ENCODE results near the gene ENTREP3.

Gene ENTREP3

DNA sequence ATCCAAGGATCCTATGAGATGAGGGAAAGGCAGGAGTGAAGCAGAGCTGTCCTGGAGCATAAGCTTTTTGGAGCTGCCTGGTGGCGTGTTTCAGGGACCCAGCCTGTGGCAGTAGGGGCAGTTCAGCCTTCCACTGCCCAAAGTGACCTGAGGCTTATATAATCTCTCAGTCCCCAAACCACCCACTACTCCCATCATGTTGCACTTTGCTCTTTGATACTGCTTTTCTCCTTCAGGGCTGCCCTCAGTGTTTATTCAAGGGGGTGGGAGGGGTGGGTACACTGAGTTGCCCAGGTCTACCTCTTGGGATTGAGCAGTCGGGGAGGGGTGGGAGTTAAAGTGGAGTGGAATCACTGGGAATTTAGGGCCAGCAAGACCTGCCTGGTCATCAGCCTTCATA lies 31.3 kb upstream of the ENTREP3 start:
- TF ChIP-seq EZH2 (IDR thresholded peaks at IDR 0.05; ENCODE audit: borderline replicate concordance, low read depth, low read length, severe bottlenecking) = no peak
- TF ChIP-seq, protein P1, sequence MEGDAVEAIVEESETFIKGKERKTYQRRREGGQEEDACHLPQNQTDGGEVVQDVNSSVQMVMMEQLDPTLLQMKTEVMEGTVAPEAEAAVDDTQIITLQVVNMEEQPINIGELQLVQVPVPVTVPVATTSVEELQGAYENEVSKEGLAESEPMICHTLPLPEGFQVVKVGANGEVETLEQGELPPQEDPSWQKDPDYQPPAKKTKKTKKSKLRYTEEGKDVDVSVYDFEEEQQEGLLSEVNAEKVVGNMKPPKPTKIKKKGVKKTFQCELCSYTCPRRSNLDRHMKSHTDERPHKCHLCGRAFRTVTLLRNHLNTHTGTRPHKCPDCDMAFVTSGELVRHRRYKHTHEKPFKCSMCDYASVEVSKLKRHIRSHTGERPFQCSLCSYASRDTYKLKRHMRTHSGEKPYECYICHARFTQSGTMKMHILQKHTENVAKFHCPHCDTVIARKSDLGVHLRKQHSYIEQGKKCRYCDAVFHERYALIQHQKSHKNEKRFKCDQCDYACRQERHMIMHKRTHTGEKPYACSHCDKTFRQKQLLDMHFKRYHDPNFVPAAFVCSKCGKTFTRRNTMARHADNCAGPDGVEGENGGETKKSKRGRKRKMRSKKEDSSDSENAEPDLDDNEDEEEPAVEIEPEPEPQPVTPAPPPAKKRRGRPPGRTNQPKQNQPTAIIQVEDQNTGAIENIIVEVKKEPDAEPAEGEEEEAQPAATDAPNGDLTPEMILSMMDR (IDR thresholded peaks at IDR 0.05; ENCODE audit: borderline replicate concordance, extremely low read depth, low read length, poor library complexity, severe bottlenecking) = no peak
- peaks cover 7% of the 10 kb centered on the region for H3K36me3 ChIP-seq (ENCODE audit: insufficient read depth, low read length)
- H3K4me3 ChIP-seq (ENCODE audit: low read depth in 1 of 2, low read length in 2 of 2) = no peak overlapping the region
- DNase-seq (no peak), ATAC-seq (ENCODE audit: insufficient read depth, low read depth) (no peak)
- no peaks in the 10 kb centered on the region for H3K9me3 ChIP-seq (ENCODE audit: insufficient read depth, low read length, severe bottlenecking)
- no peak overlapping the region for H3K27ac ChIP-seq (ENCODE audit: low read length)
- no peak overlapping the region for H2AFZ ChIP-seq (ENCODE audit: low read depth, low read length)
- no peak overlapping the region for H3K9ac ChIP-seq (ENCODE audit: low read depth, low read length)
- H3K27me3 ChIP-seq (ENCODE audit: insufficient read depth, low read length, poor library complexity) = no peaks in the 10 kb centered on the region
- no peak overlapping the region for H3K4me2 ChIP-seq (ENCODE audit: insufficient read depth, low read length)
- H3K4me1 ChIP-seq (ENCODE audit: insufficient read depth, low read length) = no peaks in the 10 kb centered on the region
- no peaks in the 10 kb centered on the region for H3K79me2 ChIP-seq (ENCODE audit: insufficient read depth, low read length)
- peaks cover 2% of the 10 kb centered on the region; the same call in 1 of the 2 replicates for H4K20me1 ChIP-seq (ENCODE audit: insufficient read depth, low read length)

DNA sequence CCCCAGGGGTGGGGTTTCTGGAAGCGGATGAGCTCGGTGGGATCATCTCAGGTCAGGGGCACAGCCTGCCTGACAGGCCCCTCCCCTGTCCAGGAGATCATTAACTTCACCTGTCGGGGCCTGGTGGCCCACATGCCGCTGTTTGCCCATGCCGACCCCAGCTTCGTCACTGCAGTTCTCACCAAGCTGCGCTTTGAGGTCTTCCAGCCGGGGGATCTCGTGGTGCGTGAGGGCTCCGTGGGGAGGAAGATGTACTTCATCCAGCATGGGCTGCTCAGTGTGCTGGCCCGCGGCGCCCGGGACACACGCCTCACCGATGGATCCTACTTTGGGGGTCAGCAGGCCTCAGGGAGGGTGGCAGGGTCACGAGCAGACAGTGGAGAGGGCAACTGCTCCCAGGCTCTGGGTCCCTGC lies 30.4 kb upstream of the ENTREP3 start:
- Histone ChIP-seq H3K27ac (ENCODE audit: low read length) (no peak overlapping the region), H3K4me3 (ENCODE audit: low read depth in 1 of 2, low read length in 2 of 2) (no peak overlapping the region), H3K9ac (ENCODE audit: low read depth, low read length) (no peak overlapping the region), H3K4me1 (ENCODE audit: insufficient read depth, low read length) (no peaks in the 10 kb centered on the region), H3K79me2 (ENCODE audit: insufficient read depth, low read length) (no peaks in the 10 kb centered on the region), H3K36me3 (ENCODE audit: insufficient read depth, low read length) (peaks cover 7% of the 10 kb centered on the region), H4K20me1 (ENCODE audit: insufficient read depth, low read length) (peaks cover 2% of the 10 kb centered on the region; the same call in 1 of the 2 replicates), H2AFZ (ENCODE audit: low read depth, low read length) (no peak overlapping the region), H3K27me3 (ENCODE audit: insufficient read depth, low read length, poor library complexity) (no peaks in the 10 kb centered on the region), H3K4me2 (ENCODE audit: insufficient read depth, low read length) (no peak overlapping the region), H3K9me3 (ENCODE audit: insufficient read depth, low read length, severe bottlenecking) (no peaks in the 10 kb centered on the region)
- ATAC-seq (ENCODE audit: insufficient read depth, low read depth) (no peak), DNase-seq (no peak)
- TF ChIP-seq EZH2 (IDR thresholded peaks at IDR 0.05; ENCODE audit: borderline replicate concordance, low read depth, low read length, severe bottlenecking) = no peak
- TF ChIP-seq, protein P1 (IDR thresholded peaks at IDR 0.05; ENCODE audit: borderline replicate concordance, extremely low read depth, low read length, poor library complexity, severe bottlenecking) = no peak

DNA sequence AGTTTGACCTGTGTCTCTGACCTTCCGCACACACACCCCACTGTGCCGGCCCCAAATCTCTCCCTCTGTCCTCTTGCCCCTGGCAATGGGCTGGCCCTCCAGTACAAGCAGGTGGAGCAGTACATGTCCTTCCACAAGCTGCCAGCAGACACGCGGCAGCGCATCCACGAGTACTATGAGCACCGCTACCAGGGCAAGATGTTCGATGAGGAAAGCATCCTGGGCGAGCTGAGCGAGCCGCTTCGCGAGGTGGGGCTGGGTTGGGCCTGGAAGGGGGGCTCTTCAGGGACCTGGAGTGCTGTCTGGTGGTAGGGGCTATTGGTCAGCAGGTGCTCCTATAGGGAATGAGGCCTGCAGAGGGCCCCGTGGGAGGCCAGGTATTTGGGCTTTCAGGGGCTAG lies 29.8 kb upstream of the ENTREP3 start:
- TF ChIP-seq EZH2 (IDR thresholded peaks at IDR 0.05; ENCODE audit: borderline replicate concordance, low read depth, low read length, severe bottlenecking) = no peak
- Histone ChIP-seq H3K79me2 (ENCODE audit: insufficient read depth, low read length) (no peaks in the 10 kb centered on the region), H3K4me1 (ENCODE audit: insufficient read depth, low read length) (no peaks in the 10 kb centered on the region), H3K27ac (ENCODE audit: low read length) (no peak overlapping the region), H3K9ac (ENCODE audit: low read depth, low read length) (no peak overlapping the region), H3K27me3 (ENCODE audit: insufficient read depth, low read length, poor library complexity) (no peaks in the 10 kb centered on the region), H3K4me2 (ENCODE audit: insufficient read depth, low read length) (no peak overlapping the region), H4K20me1 (ENCODE audit: insufficient read depth, low read length) (peaks cover 2% of the 10 kb centered on the region; the same call in 1 of the 2 replicates), H3K4me3 (ENCODE audit: low read depth in 1 of 2, low read length in 2 of 2) (no peak overlapping the region), H3K9me3 (ENCODE audit: insufficient read depth, low read length, severe bottlenecking) (no peaks in the 10 kb centered on the region), H2AFZ (ENCODE audit: low read depth, low read length) (no peak overlapping the region), H3K36me3 (ENCODE audit: insufficient read depth, low read length) (peaks cover 7% of the 10 kb centered on the region)
- DNase-seq (no peak), ATAC-seq (ENCODE audit: insufficient read depth, low read depth) (no peak)

DNA sequence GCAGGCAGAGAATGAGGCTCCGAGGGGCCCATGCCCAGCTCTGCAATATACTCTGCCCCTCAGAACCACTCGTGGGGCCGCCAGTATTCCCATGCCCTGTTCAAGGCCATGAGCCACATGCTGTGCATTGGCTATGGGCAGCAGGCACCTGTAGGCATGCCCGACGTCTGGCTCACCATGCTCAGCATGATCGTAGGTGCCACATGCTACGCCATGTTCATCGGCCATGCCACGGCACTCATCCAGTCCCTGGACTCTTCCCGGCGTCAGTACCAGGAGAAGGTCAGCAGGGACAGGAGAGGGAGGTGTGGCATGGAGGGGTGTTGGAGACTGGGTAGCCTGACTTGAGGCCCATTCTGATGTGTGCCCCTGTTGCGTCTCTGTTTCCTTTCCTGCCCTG lies 29.2 kb upstream of the ENTREP3 start:
- DNase-seq (no peak), ATAC-seq (ENCODE audit: insufficient read depth, low read depth) (no peak)
- Histone ChIP-seq H3K36me3 (ENCODE audit: insufficient read depth, low read length) (peaks cover 7% of the 10 kb centered on the region), H2AFZ (ENCODE audit: low read depth, low read length) (no peak overlapping the region), H3K27me3 (ENCODE audit: insufficient read depth, low read length, poor library complexity) (no peaks in the 10 kb centered on the region), H3K4me3 (ENCODE audit: low read depth in 1 of 2, low read length in 2 of 2) (no peak overlapping the region), H3K4me2 (ENCODE audit: insufficient read depth, low read length) (no peak overlapping the region), H3K79me2 (ENCODE audit: insufficient read depth, low read length) (no peaks in the 10 kb centered on the region), H3K9ac (ENCODE audit: low read depth, low read length) (no peak overlapping the region), H4K20me1 (ENCODE audit: insufficient read depth, low read length) (peaks cover 2% of the 10 kb centered on the region; the same call in 1 of the 2 replicates), H3K27ac (ENCODE audit: low read length) (no peak overlapping the region), H3K9me3 (ENCODE audit: insufficient read depth, low read length, severe bottlenecking) (no peaks in the 10 kb centered on the region), H3K4me1 (ENCODE audit: insufficient read depth, low read length) (0 out of 2 replicates have a peak, but pooled peaks cover under 1% of the 10 kb centered on the region)
- TF ChIP-seq, protein P1 (IDR thresholded peaks at IDR 0.05; ENCODE audit: borderline replicate concordance, extremely low read depth, low read length, poor library complexity, severe bottlenecking) = no peak

Measured in DND-41 (cell line).